ENCODE data around the gene HGS. TPM values are rescaled to one million over a fixed set of nuclear protein-coding genes. Genes with fewer than 3 reads are reported as not detected.

Gene HGS
- total and polyA plus RNA-seq, 2 of the 8 experiments (the other 6 are each of a cell fraction or from before 2014, with no cell fraction given) = 80.8 to 99.7 TPM

GRCh38 chr17:81648707-81649085, 35.1 kb upstream of the HGS start:
- no peak overlapping the region for H3K9ac ChIP-seq (replicated peaks in 1 of 4; ENCODE audit: extremely low read depth in 1 of 4, low read depth in 3 of 4, low read length in 3 of 4)
- no peak overlapping the region for H2AK5ac ChIP-seq (ENCODE audit: low read depth, low read length)
- H2BK5ac ChIP-seq (ENCODE audit: low read depth, low read length) = no peak overlapping the region
- peaks cover 2 to 15% (median 9%) of the 10 kb centered on the region in 4 experiments; a peak in 5 of 7 replicates for H3K27me3 ChIP-seq (replicated peaks in 1 of 4; ENCODE audit: control insufficient read depth in 3 of 4, extremely low read depth in 1 of 4, insufficient read depth in 3 of 4, low read length in 3 of 4)
- ChIA-PET POLR2A (ENCODE audit: partially characterized antibody) (interaction anchor here (0.6 to 4.4 kb wide), 14 partner anchors 8 to 252 kb away, joined by 3 to 23 read pairs (median 6); partner anchors contain the start of genes ACTG1, ARL16, HGS and NPLOC4), CTCF (ENCODE audit: partially characterized antibody) (interaction anchor here (0.7 to 3.5 kb wide), 6 partner anchors 15 to 432 kb away, joined by 3 to 9 read pairs (median 4); no protein-coding TSS in a partner anchor)
- no peak overlapping the region for H4K5ac ChIP-seq (ENCODE audit: insufficient read length, low read depth, low read length)
- no peaks in the 10 kb centered on the region for H3K9me3 ChIP-seq (ENCODE audit: insufficient read depth in 2 of 2, low read depth in 1 of 2, low read length in 1 of 2)
- DNase-seq (ENCODE audit: low read depth in 1 of 2, low spot score in 2 of 2) = peak in 1 of 2 experiments; percentile 58
- H3K4me1 ChIP-seq (replicated peaks in 1 of 4; ENCODE audit: control insufficient read depth in 3 of 4, insufficient read depth in 4 of 4, low read length in 3 of 4) = peaks cover 0 to 24% (median 8%) of the 10 kb centered on the region in 4 experiments; a peak in 6 of 7 replicates
- peaks cover 10% of the 10 kb centered on the region for H3K23me2 ChIP-seq (ENCODE audit: low read depth, low read length)
- H3K79me2 ChIP-seq (ENCODE audit: control insufficient read depth in 1 of 2, insufficient read depth in 2 of 2, low read length in 2 of 2) = no peaks in the 10 kb centered on the region
- H3K27ac ChIP-seq (ENCODE audit: low read depth, low read length) = no peak overlapping the region
- peak overlapping the region; percentile 59 to 76 for H3K4me2 ChIP-seq (ENCODE audit: insufficient read depth in 1 of 2, low read depth in 2 of 2, low read length in 2 of 2)
- no peak for FAIRE-seq
- 80% methylated on average over 14 of the region's 14 CpGs; no CpG with 5 or more reads in 1 of the 2 experiments for WGBS, 2 experiments (ENCODE audit: extremely low coverage in 1 of 2, insufficient coverage in 1 of 2, insufficient read length in 1 of 2, insufficient replicate concordance in 2 of 2, low coverage in 1 of 2, low lambda C conversion rate in 2 of 2, missing lambda C conversion rate in 1 of 2)
- H4K91ac ChIP-seq (replicated peaks; ENCODE audit: insufficient read length, low read length) = no peak overlapping the region
- H3K4ac ChIP-seq (replicated peaks; ENCODE audit: insufficient read length, low read depth, low read length) = no peak overlapping the region
- H4K20me1 ChIP-seq (replicated peaks in 1 of 2; ENCODE audit: control insufficient read depth in 1 of 2, insufficient read depth in 2 of 2, low read length in 2 of 2) = peaks cover 0 to 2% of the 10 kb centered on the region in 2 experiments
- TF ChIP-seq CBX8 (IDR thresholded peaks at IDR 0.05; ENCODE audit: borderline replicate concordance, low read depth, low read length) (no peak), NANOG (IDR thresholded peaks at IDR 0.05; ENCODE audit: insufficient read depth, low read depth, low read length, poor library complexity, severe bottlenecking) (no peak), ATF2 (IDR thresholded peaks at IDR 0.05; ENCODE audit: low read length) (no peak), ASH2L (IDR thresholded peaks at IDR 0.05; ENCODE audit: low read length) (no peak), SIX5 (IDR thresholded peaks at IDR 0.05; ENCODE audit: low read depth, low read length) (no peak), EZH2 (IDR thresholded peaks at IDR 0.05; ENCODE audit: low read depth, low read length, severe bottlenecking) (no peak), TEAD4 (IDR thresholded peaks at IDR 0.05; ENCODE audit: low read depth, low read length) (no peak)
- H2BK120ac ChIP-seq (replicated peaks; ENCODE audit: low read depth, low read length) = no peak overlapping the region
- H2AFZ ChIP-seq (ENCODE audit: low read length) = no peak overlapping the region
- H3K18ac ChIP-seq (ENCODE audit: extremely low read depth, low read length) = no peak overlapping the region
- no peak overlapping the region; the same call in 1 of the 2 replicates for H4K8ac ChIP-seq (ENCODE audit: extremely low read depth, insufficient read depth, low read length)
- no peak overlapping the region for H3K56ac ChIP-seq (replicated peaks; ENCODE audit: insufficient read length, low read depth, low read length)
- no peak overlapping the region for H2BK12ac ChIP-seq (ENCODE audit: low read depth, low read length)
- H3K23ac ChIP-seq (ENCODE audit: insufficient read length) = no peak overlapping the region
- H2BK20ac ChIP-seq (ENCODE audit: low read length) = no peak overlapping the region
- peaks cover 0 to 3% (median 1%) of the 10 kb centered on the region in 4 experiments; a peak in 3 of 8 replicates for H3K36me3 ChIP-seq (ENCODE audit: control insufficient read depth in 2 of 4, insufficient read depth in 4 of 4, low read length in 3 of 4)
- no peak overlapping the region for H3K14ac ChIP-seq (ENCODE audit: insufficient read length)
- peaks cover 7% of the 10 kb centered on the region for H3K79me1 ChIP-seq (ENCODE audit: low read depth, low read length)
- H2BK15ac ChIP-seq (ENCODE audit: low read length) = 0 out of 2 replicates have a peak overlapping the region, but pooled peaks have one; percentile 29
- H3K4me3 ChIP-seq (ENCODE audit: extremely low read depth in 1 of 4, insufficient read depth in 2 of 4, low read depth in 3 of 4, low read length in 4 of 4) = peak overlapping the region in 2 of 4 experiments; percentile 38 to 46; a peak in 5 of 8 replicates

Measured in H1 (cell line).